ENCODE results near the gene GPX2. TPM values are rescaled to one million over a fixed set of nuclear protein-coding genes. Genes with fewer than 3 reads are reported as not detected.

GPX2 gene
- total and polyA plus RNA-seq, 2 experiments from 2014 or later = not detected

DNA sequence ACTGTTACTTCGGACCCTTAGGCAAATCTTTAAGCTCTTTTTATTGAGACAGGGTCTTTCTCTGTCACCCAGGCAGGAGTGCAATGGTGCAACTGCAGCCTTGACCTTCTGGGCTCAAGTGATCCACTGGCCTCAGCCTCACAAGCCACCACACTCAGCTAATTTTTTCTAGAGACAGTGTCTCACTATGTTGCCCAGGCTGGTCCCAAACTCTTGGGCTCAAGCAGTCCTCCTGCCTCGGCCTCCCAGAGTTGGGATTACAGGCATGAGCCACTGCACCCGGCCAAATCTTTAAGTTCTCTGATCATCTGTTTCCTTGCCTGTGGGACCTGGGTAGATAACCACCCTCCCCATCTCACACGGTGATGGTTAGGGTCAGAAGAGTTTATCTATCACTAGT, 2.3 kb upstream of the GPX2 start:
- no peaks in the 10 kb centered on the region for H3K36me3 ChIP-seq
- no peaks in the 10 kb centered on the region for H3K9me3 ChIP-seq (ENCODE audit: low read depth)
- TF ChIP-seq, protein P1, sequence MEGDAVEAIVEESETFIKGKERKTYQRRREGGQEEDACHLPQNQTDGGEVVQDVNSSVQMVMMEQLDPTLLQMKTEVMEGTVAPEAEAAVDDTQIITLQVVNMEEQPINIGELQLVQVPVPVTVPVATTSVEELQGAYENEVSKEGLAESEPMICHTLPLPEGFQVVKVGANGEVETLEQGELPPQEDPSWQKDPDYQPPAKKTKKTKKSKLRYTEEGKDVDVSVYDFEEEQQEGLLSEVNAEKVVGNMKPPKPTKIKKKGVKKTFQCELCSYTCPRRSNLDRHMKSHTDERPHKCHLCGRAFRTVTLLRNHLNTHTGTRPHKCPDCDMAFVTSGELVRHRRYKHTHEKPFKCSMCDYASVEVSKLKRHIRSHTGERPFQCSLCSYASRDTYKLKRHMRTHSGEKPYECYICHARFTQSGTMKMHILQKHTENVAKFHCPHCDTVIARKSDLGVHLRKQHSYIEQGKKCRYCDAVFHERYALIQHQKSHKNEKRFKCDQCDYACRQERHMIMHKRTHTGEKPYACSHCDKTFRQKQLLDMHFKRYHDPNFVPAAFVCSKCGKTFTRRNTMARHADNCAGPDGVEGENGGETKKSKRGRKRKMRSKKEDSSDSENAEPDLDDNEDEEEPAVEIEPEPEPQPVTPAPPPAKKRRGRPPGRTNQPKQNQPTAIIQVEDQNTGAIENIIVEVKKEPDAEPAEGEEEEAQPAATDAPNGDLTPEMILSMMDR (IDR thresholded peaks at IDR 0.05; ENCODE audit: low read depth, low read length) = no peak

DNA sequence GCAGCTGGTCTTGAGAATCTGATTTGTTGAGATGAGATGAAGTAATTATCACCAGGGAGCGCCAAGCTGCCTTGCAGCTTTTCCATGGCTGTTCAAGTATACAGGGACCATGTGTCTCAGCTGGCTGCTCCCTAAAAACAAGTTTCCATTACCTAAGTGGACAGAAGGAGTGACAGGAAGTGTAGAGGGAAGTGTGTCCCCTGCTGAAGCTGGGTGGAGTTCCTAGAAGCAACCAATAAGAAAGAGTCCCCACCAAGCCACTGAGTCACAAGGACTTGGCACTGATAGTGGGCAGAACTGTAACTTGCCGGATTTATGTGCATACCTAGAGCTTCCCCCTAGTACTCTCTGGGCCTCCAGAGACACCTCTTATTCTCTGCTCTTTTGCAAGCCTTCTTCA, 1.5 kb upstream of the GPX2 start:
- TF ChIP-seq, protein P1 (IDR thresholded peaks at IDR 0.05; ENCODE audit: low read depth, low read length) = no peak
- Histone ChIP-seq H3K4me3 (no peak overlapping the region), H3K27me3 (no peaks in the 10 kb centered on the region), H3K36me3 (no peaks in the 10 kb centered on the region), H3K4me1 (ENCODE audit: low read depth) (no peaks in the 10 kb centered on the region), H3K27ac (no peak overlapping the region), H3K9me3 (ENCODE audit: low read depth) (no peaks in the 10 kb centered on the region)
- DNase-seq (ENCODE audit: low read depth in 1 of 2, low spot score in 1 of 2) = no peak

More for the DNA sequence above, 2.3 kb upstream of the GPX2 start:
- Histone ChIP-seq H3K27me3 (no peaks in the 10 kb centered on the region), H3K27ac (no peak overlapping the region), H3K4me3 (no peak overlapping the region), H3K4me1 (ENCODE audit: low read depth) (no peaks in the 10 kb centered on the region)
- no peak for DNase-seq (ENCODE audit: low read depth in 1 of 2, low spot score in 1 of 2)

DNA sequence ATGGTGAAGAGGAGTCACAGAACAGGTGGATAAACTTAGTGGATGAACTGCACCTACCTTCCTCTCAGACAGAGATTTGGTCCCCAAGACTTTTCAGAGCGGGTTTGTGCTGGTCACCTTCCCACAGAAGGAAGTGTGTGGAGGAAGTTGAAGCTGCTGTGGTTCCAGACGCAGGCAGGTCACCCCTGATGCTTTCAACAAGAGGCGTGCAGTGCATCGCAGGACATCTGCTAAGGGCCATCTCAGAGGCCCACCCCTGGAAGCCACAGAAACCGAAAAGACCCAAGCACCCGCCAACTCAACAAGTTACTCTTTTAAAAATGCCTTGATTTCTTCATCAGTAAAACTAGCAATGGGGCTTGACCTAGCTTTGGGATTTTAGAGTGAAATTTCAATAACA, 1.0 kb upstream of the GPX2 start:
- Histone ChIP-seq H3K36me3 (no peaks in the 10 kb centered on the region), H3K4me1 (ENCODE audit: low read depth) (no peaks in the 10 kb centered on the region), H3K27me3 (no peaks in the 10 kb centered on the region), H3K9me3 (ENCODE audit: low read depth) (no peaks in the 10 kb centered on the region), H3K27ac (no peak overlapping the region), H3K4me3 (no peak overlapping the region)
- no peak for DNase-seq (ENCODE audit: low read depth in 1 of 2, low spot score in 1 of 2)
- TF ChIP-seq, protein P1 (IDR thresholded peaks at IDR 0.05; ENCODE audit: low read depth, low read length) = no peak

DNA sequence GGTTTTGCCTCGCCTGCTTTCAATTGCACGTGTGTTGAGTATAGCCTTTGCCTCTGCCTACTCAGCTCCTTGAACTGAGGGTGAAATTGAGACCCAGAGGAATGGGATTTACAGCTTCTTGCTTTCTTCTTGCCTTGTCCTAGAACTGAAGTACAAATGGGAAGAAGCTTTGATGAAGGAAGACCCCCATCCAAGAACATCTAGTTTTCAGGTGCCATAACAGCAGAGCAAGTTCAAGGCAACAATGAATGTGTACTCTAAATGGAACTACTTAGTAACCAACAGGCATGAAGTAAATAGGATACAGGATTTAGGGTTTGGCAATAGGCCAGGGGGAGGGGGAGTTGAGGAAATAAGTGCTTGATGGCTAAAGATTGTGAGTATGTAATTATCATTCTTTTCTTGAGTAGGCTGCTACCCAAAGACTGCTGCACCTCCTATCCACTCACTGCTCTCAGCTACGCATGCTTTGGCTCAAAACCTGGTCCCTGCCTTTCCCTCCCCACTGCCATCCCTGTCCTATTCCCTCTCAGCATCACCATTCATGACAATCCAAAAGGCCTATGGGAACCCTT, 2.1 kb downstream of the GPX2 start:
- Histone ChIP-seq H3K4me3 (no peak overlapping the region), H3K4me1 (ENCODE audit: low read depth) (peaks cover 4% of the 10 kb centered on the region), H3K9me3 (ENCODE audit: low read depth) (no peaks in the 10 kb centered on the region), H3K27ac (no peak overlapping the region), H3K27me3 (no peaks in the 10 kb centered on the region), H3K36me3 (no peaks in the 10 kb centered on the region)
- TF ChIP-seq, protein P1 (IDR thresholded peaks at IDR 0.05; ENCODE audit: low read depth, low read length) = no peak
- DNase-seq (ENCODE audit: low read depth in 1 of 2, low spot score in 1 of 2) = no peak

DNA sequence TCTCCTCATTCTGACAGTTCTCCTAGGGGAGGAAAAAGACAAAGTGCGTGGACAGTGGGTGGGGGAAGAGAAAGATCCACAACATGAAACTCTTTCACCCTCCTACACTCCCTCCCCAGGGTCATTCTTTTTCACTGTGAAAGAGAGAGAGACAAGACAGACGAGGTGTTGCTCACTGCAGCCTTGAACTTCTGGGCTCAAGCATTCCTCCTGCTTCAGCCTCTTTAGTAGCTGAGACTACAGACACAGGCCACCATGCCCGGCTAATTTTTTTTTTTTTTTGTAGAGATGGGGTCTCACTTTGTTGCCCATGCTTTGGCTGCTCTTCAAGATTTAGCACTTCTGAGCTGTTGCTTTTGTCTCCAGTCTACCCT, 2.7 kb downstream of the GPX2 start:
- H3K27me3 ChIP-seq = no peaks in the 10 kb centered on the region
- DNase-seq (ENCODE audit: low read depth in 1 of 2, low spot score in 1 of 2) = no peak
- H3K4me3 ChIP-seq = no peak overlapping the region
- no peaks in the 10 kb centered on the region for H3K36me3 ChIP-seq
- H3K4me1 ChIP-seq (ENCODE audit: low read depth) = peaks cover 4% of the 10 kb centered on the region
- H3K27ac ChIP-seq = no peak overlapping the region
- H3K9me3 ChIP-seq (ENCODE audit: low read depth) = no peaks in the 10 kb centered on the region
- TF ChIP-seq, protein P1 (IDR thresholded peaks at IDR 0.05; ENCODE audit: low read depth, low read length) = no peak
